Mesothelial cell of epicardium (in vitro differentiated cells): ENCODE measurements around the gene ARAP1. TPM values are rescaled to one million over a fixed set of nuclear protein-coding genes. Genes with fewer than 3 reads are reported as not detected.

Experiments
- DNase-seq, 2 experiments: peaks; one replicate each; pipeline ENCODE4 v3.0.0; 2021; ENCODE audit warnings: low spot score in 2 of 2; ENCODE audit not compliant: unreplicated experiment in 2 of 2
- H3K27ac Mint-ChIP-seq: 2 replicates; pipeline ENCODE4 v1.8.0; 2021; ENCODE audit warnings: mixed read lengths
- H3K27me3 Mint-ChIP-seq: 2 replicates; pipeline ENCODE4 v1.8.0; 2021; ENCODE audit warnings: low read depth, mixed read lengths
- H3K36me3 Mint-ChIP-seq: 2 replicates; pipeline ENCODE4 v1.8.0; 2021; ENCODE audit warnings: mixed read lengths
- H3K4me1 Mint-ChIP-seq: 2 replicates; pipeline ENCODE4 v1.8.0; 2021; ENCODE audit warnings: mixed read lengths
- H3K4me3 Mint-ChIP-seq: 2 replicates; pipeline ENCODE4 v1.8.0; 2021; ENCODE audit warnings: mild to moderate bottlenecking, moderate library complexity, mixed read lengths
- H3K9me3 Mint-ChIP-seq: 2 replicates; pipeline ENCODE4 v1.8.0; 2021; ENCODE audit warnings: mixed read lengths
- total RNA-seq: library from RNA; stranded (reverse); gene quantifications from 3 replicates; pipeline ENCODE4 v1.2.1, GENCODE V29; 2021
- TF ChIP-seq, protein P1 (sequence below): fragments of 200-600 bp; sonication (generic); IDR thresholded peaks from one replicate; pipeline ENCODE4 v1.5.0; 2021; ENCODE audit warnings: antibody characterized with exemption; ENCODE audit not compliant: unreplicated experiment

ARAP1 gene
- total RNA-seq, 1 donor from 2014 or later, result 155 TPM

DNA sequence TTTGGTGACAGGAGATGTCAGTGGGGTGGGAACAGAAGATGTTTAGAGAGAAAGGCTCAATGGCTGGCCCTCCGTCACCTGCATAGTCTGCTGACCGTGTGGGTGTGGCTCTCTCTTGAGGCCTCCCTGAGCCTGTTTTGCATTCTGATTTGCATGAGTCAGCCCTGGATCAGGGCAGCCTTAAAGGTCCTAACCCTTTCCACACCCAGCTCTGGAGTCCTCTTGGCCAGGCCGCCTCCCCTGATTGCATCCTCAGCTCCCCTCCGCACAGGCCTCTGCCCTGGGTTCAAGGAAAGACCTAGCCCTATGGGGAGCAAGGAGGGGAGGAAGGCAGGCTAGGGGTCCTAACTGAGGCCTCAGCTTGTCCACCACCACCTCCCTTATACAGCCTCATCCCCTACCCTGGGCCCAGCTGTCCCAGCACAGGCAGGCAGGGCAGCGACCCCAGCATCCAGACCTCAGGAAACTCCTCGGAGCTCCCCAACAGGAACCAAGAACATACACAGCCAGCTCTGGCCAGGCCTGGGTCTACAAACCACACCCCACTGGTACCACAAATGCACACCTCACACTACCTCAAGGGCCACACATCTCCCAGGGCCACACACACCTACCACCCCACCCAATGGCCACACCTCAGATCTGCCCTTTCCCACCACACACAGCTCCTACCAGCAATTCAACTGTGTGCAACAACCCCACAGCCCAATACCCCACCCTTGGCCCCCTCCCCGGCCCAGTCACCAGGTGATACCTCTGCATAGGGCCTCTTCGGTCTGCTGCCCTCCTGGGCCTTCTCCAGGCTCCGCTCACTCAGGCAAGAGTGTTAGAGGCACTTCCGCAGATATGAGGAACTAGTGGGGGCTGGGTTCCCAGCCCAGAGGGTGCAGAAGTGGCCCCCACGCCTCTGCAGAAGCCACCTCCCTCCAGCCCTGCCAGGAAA is 13.7 kb downstream of the ARAP1 start:
- H3K27ac Mint-ChIP-seq, result no peak overlapping the region
- H3K4me1 Mint-ChIP-seq, result peaks cover 41% of the 10 kb centered on the region
- H3K4me3 Mint-ChIP-seq, result no peak overlapping the region
- no peak for DNase-seq
- TF ChIP-seq, protein P1, sequence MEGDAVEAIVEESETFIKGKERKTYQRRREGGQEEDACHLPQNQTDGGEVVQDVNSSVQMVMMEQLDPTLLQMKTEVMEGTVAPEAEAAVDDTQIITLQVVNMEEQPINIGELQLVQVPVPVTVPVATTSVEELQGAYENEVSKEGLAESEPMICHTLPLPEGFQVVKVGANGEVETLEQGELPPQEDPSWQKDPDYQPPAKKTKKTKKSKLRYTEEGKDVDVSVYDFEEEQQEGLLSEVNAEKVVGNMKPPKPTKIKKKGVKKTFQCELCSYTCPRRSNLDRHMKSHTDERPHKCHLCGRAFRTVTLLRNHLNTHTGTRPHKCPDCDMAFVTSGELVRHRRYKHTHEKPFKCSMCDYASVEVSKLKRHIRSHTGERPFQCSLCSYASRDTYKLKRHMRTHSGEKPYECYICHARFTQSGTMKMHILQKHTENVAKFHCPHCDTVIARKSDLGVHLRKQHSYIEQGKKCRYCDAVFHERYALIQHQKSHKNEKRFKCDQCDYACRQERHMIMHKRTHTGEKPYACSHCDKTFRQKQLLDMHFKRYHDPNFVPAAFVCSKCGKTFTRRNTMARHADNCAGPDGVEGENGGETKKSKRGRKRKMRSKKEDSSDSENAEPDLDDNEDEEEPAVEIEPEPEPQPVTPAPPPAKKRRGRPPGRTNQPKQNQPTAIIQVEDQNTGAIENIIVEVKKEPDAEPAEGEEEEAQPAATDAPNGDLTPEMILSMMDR, result no peak
- no peaks in the 10 kb centered on the region for H3K27me3 Mint-ChIP-seq
- no peaks in the 10 kb centered on the region for H3K9me3 Mint-ChIP-seq
- H3K36me3 Mint-ChIP-seq, result no peaks in the 10 kb centered on the region

DNA sequence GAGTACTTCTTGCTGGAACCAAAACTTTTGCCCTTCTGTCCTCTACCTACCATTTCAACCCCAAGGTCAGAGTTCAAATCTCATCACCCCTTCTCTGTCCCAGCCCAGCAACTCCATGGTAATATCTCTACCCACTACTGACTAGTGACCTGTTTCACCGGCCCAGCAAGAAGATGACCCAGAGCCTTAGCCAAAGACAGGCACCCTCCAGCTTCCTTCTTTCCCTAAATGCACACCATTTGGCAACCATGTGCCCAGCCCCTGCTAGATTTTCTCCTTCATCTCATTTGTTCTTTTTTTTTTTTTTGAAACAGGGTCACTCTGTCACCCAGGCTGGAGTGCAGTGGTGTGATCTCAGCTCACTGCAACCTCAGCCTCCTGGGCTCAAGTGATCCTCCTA is 14.9 kb downstream of the ARAP1 start:
- DNase-seq, result no peak
- TF ChIP-seq, protein P1, result no peak
- no peak overlapping the region for H3K4me3 Mint-ChIP-seq
- H3K9me3 Mint-ChIP-seq, result no peaks in the 10 kb centered on the region
- H3K27me3 Mint-ChIP-seq, result no peaks in the 10 kb centered on the region
- peaks cover 36% of the 10 kb centered on the region for H3K4me1 Mint-ChIP-seq
- no peaks in the 10 kb centered on the region for H3K36me3 Mint-ChIP-seq
- no peak overlapping the region for H3K27ac Mint-ChIP-seq

DNA sequence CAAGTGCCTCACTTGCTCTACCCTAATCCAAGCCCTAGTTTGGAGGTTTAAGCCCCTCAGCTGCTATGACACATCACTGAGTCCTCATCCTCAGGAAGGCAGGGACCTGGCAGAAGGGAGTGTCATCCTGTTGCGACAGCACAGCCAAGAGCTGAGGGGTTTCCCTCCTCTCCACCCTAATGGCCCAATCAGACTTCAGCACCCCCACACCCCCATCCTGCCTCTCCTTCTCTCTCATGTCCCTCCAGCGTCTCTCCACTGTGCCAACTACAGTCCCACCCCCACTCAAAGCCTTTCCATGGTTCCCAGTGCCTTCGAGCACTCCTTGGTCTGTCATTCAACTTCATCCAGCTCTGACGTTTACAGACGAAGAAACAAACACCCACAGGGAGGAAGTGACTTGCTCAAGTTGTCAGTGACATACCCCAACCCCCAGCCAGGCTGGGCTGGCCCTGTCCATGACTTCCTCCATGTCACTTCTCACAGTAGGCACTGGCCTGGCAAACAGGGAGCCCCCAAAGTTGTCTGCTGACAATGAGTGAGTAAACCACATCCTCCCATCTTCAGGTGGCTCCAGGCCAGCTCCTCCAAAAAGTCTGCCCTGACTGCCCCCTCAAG is 15.6 kb downstream of the ARAP1 start:
- no peak for DNase-seq
- H3K9me3 Mint-ChIP-seq, result peaks cover under 1% of the 10 kb centered on the region
- H3K4me1 Mint-ChIP-seq, result peaks cover 30% of the 10 kb centered on the region
- no peaks in the 10 kb centered on the region for H3K27me3 Mint-ChIP-seq
- peaks cover under 1% of the 10 kb centered on the region for H3K36me3 Mint-ChIP-seq
- peak overlapping the region; percentile 88 for H3K27ac Mint-ChIP-seq
- TF ChIP-seq, protein P1, result no peak
- H3K4me3 Mint-ChIP-seq, result no peak overlapping the region

DNA sequence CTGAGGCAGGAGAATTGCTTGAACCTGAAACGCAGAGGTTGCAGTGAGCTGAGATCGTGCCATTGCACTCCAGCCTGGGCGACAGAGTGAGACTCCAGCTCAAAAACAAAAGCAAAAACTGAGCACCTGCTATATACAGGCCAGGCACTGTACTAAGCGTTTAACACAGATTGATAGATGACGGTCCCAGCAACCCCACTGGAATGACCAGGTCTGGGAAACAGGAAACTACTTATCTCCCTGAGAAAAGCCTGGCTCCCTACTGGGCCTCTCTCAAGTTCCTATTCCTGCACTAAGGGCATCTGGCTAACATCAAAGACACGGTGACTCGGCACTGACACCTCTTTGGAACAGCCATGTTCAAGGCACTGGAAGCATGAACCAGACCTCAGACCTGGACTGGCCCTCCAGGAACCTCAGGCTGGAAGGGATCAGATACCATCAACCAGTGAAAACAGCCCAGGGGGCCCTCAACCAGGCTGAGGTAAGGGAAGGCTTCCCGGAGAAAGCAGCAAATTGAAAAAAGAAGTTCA is 16.6 kb downstream of the ARAP1 start:
- TF ChIP-seq, protein P1, result no peak
- Mint-ChIP-seq H3K27ac (peak overlapping the region; percentile 96), H3K9me3 (peaks cover 4% of the 10 kb centered on the region), H3K27me3 (no peaks in the 10 kb centered on the region), H3K4me1 (peaks cover 20% of the 10 kb centered on the region), H3K36me3 (peaks cover 8% of the 10 kb centered on the region), H3K4me3 (no peak overlapping the region)
- no peak for DNase-seq

DNA sequence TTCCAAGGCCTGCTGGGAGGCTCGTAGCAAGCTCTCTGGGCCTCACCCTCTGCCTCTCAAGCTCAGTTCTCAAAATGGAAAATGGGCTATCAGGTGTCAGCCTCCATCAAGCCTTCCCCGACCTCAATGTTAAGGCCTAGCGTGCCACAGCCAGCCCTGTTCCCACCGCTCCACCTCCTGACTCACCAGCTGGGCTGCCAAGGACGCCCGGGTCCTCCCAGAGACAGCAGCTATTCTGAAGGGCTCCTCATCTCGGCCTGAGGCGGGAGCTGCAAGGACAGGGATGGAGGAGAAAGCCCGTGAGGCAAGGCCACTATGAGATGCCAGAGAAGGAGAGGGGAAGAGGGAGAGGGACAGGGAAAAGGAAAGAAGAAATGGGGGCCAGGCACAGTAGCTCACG is 19.9 kb downstream of the ARAP1 start:
- TF ChIP-seq, protein P1, result no peak
- H3K36me3 Mint-ChIP-seq, result peaks cover 12% of the 10 kb centered on the region
- H3K4me3 Mint-ChIP-seq, result no peak overlapping the region
- peaks cover 8% of the 10 kb centered on the region for H3K9me3 Mint-ChIP-seq
- H3K27ac Mint-ChIP-seq, result no peak overlapping the region
- no peaks in the 10 kb centered on the region for H3K27me3 Mint-ChIP-seq
- no peak for DNase-seq
- H3K4me1 Mint-ChIP-seq, result peaks cover 21% of the 10 kb centered on the region
